B cell (primary cell): ENCODE measurements around the gene CD6. TPM values are rescaled to one million over a fixed set of nuclear protein-coding genes. Genes with fewer than 3 reads are reported as not detected.

ENCODE experiments used
- ATAC-seq: fragments of 200-7000 bp; cut with Tn5 transposase; one replicate; pipeline ENCODE4 v1.10.0; 2021; ENCODE audit warnings: low read depth, mild to moderate bottlenecking, moderate number of reproducible peaks, moderate library complexity
- CTCF ChIA-PET: fragments of 350-600 bp; sonication (Branson Sonifier 250); formaldehyde crosslinking; loops from one replicate; lab custom pipeline; 2021; ENCODE audit warnings: antibody characterized with exemption, inconsistent platforms; lab: Charles Lee
- POLR2A ChIA-PET: fragments of 350-600 bp; sonication (Branson Sonifier 250); formaldehyde crosslinking; loops from one replicate; lab custom pipeline; 2021; ENCODE audit warnings: antibody characterized with exemption; lab: Charles Lee
- DNase-seq: peaks from one replicate; pipeline ENCODE4 v3.0.0; 2013
- H2AFZ ChIP-seq: 2 replicates; pipeline ENCODE4 v1.6.1; 2012; ENCODE audit warnings: mild to moderate bottlenecking, low read depth, low read length; ENCODE audit not compliant: insufficient read depth, poor library complexity, severe bottlenecking
- H3K27ac ChIP-seq, 2 donors: 1 replicate in 1 of 2; 2 replicates in 1 of 2; pipeline ENCODE4 v1.5.1; 2012 to 2013; ENCODE audit warnings: low read length in 2 of 2, mild to moderate bottlenecking in 2 of 2, moderate library complexity in 1 of 2
- H3K27me3 ChIP-seq, 4 experiments: fragments of 200-600 bp in 1 of 4; sonication (generic) in 1 of 4; replicated peaks in 1 of 4; 1 replicate in 2 of 4; 2 replicates in 2 of 4; pipeline versions ENCODE4 v1.6.1 to v1.7.0; 2013 to 2016; ENCODE audit warnings: low read length in 3 of 4, mild to moderate bottlenecking in 2 of 4, mixed read lengths in 1 of 4, moderate library complexity in 1 of 4; ENCODE audit not compliant: insufficient read depth in 4 of 4, control insufficient read depth in 3 of 4; ENCODE audit errors: control extremely low read depth in 1 of 4
- H3K36me3 ChIP-seq, 2 experiments: replicated peaks in 1 of 2; 1 replicate in 1 of 2; 2 replicates in 1 of 2; pipeline versions ENCODE4 v1.6.1 to v1.7.1; 2013; ENCODE audit warnings: low read length in 1 of 2; ENCODE audit not compliant: insufficient read depth in 2 of 2, control insufficient read depth in 1 of 2; ENCODE audit errors: control extremely low read depth in 1 of 2, extremely low read depth in 1 of 2
- H3K4me1 ChIP-seq, 2 donors: fragments of 200-600 bp in 1 of 2; sonication (generic) in 1 of 2; 1 replicate in 1 of 2; 2 replicates in 1 of 2; pipeline versions ENCODE4 v1.5.1 to v1.6.1; 2013 to 2017; ENCODE audit warnings: low read length in 2 of 2; ENCODE audit not compliant: control insufficient read depth in 2 of 2, insufficient read depth in 2 of 2
- H3K4me2 ChIP-seq: replicated peaks from 2 replicates; pipeline ENCODE3; 2012; ENCODE audit warnings: mild to moderate bottlenecking, low read depth, low read length; ENCODE audit not compliant: poor library complexity, severe bottlenecking
- H3K4me3 ChIP-seq, 5 experiments: fragments of 200-600 bp in 1 of 5; sonication (generic) in 1 of 5; 1 replicate in 3 of 5; 2 replicates in 2 of 5; pipeline versions ENCODE4 v1.5.1 to v1.7.0; 2011 to 2016; ENCODE audit warnings: low read length in 4 of 5, mild to moderate bottlenecking in 4 of 5, low read depth in 2 of 5, control low read depth in 1 of 5, moderate library complexity in 1 of 5; ENCODE audit not compliant: insufficient read depth in 1 of 5; ENCODE audit errors: control extremely low read depth in 1 of 5, extremely low read depth in 1 of 5
- H3K79me2 ChIP-seq: fragments of 200-600 bp; sonication (generic); one replicate; pipeline ENCODE4 v1.6.0; 2016; ENCODE audit warnings: low read length; ENCODE audit not compliant: control insufficient read depth, insufficient read depth
- H3K9ac ChIP-seq: fragments of 200-600 bp; sonication (generic); 2 replicates; pipeline ENCODE4 v1.6.1; 2017; ENCODE audit warnings: mild to moderate bottlenecking, low read length, moderate library complexity
- H3K9me3 ChIP-seq, 3 donors: one replicate each; pipeline versions ENCODE4 v1.6.1 to v1.7.1; 2013; ENCODE audit warnings: low read length in 2 of 3; ENCODE audit not compliant: control insufficient read depth in 2 of 3, insufficient read depth in 1 of 3; ENCODE audit errors: control extremely low read depth in 1 of 3
- H4K20me1 ChIP-seq: 2 replicates; pipeline ENCODE4 v1.6.0; 2012; ENCODE audit warnings: mild to moderate bottlenecking, low read length; ENCODE audit not compliant: insufficient read depth, control insufficient read depth, poor library complexity, severe bottlenecking
- H3K27ac Mint-ChIP-seq: one replicate; pipeline ENCODE4 v1.8.0; 2021; ENCODE audit warnings: mixed read lengths
- H3K27me3 Mint-ChIP-seq: one replicate; pipeline ENCODE4 v1.8.0; 2021; ENCODE audit warnings: mixed read lengths
- H3K4me1 Mint-ChIP-seq: one replicate; pipeline ENCODE4 v1.8.0; 2021; ENCODE audit warnings: mixed read lengths
- H3K4me3 Mint-ChIP-seq: one replicate; pipeline ENCODE4 v1.8.0; 2021; ENCODE audit warnings: mixed read lengths
- H3K9me3 Mint-ChIP-seq: one replicate; pipeline ENCODE4 v1.8.0; 2022; ENCODE audit warnings: mixed read lengths; ENCODE audit not compliant: insufficient read depth
- CTCF ChIP-seq: fragments of 200-600 bp; IDR thresholded peaks from one replicate; pipeline ENCODE4 v1.8.0; 2022; ENCODE audit warnings: antibody characterized with exemption, mild to moderate bottlenecking
- EZH2 ChIP-seq: IDR thresholded peaks from 2 replicates; pipeline ENCODE4 v1.6.1; 2012; ENCODE audit warnings: borderline replicate concordance, low read depth, mild to moderate bottlenecking, moderate library complexity, low read length; ENCODE audit not compliant: insufficient read depth, poor library complexity, severe bottlenecking
- WGBS: methylation state at CpG from one replicate; pipeline ENCODE4 v1.1.5; 2013; ENCODE audit warnings: missing lambda C conversion rate; ENCODE audit not compliant: insufficient coverage; 5-methylcytosine and 5-hydroxymethylcytosine counted together
- intact Hi-C: fragments of 100-400 bp; cut with micrococcal nuclease; formaldehyde crosslinking; loops from one replicate; pipeline ENCODE4 v1.10.0; 2022
- polyA plus RNA-seq: library from polyadenylated mRNA; depleted of rRNA; stranded (reverse); fragments of >200 nt; gene quantifications from 2 replicates; pipeline ENCODE4 v1.2.3, GENCODE V29; 2012
- total RNA-seq, 2 donors: library from RNA; stranded (reverse); fragments of 120-200 nt in 1 of 2; gene quantifications; 1 replicate in 1 of 2; 2 replicates in 1 of 2; pipeline versions ENCODE4 v1.2.3 to v1.2.4, GENCODE V29; 2013 to 2022

Gene CD6
- total and polyA plus RNA-seq, 2 donors (not counting 1 experiment from before 2014, with no cell fraction given) = 9.3 to 13.6 TPM

GRCh38 chr11:61034111-61034510 lies 62.6 kb downstream of the CD6 start:
- DNase-seq (no peak), ATAC-seq (no peak)
- Histone ChIP-seq H3K27ac (no peak overlapping the region), H3K4me2 (no peak overlapping the region), H3K27me3 (no peaks in the 10 kb centered on the region), H4K20me1 (no peaks in the 10 kb centered on the region), H3K4me3 (no peak overlapping the region), H3K4me1 (peaks cover 0 to under 1% of the 10 kb centered on the region in 2 donors), H3K9ac (no peak overlapping the region), H3K36me3 (no peaks in the 10 kb centered on the region), H3K79me2 (no peaks in the 10 kb centered on the region), H2AFZ (no peak overlapping the region), H3K9me3 (no peaks in the 10 kb centered on the region)
- Mint-ChIP-seq H3K9me3 (no peaks in the 10 kb centered on the region), H3K27me3 (no peaks in the 10 kb centered on the region), H3K4me1 (peaks cover 3% of the 10 kb centered on the region), H3K27ac (no peak overlapping the region), H3K4me3 (no peak overlapping the region)
- POLR2A ChIA-PET = no interaction called here
- CTCF ChIA-PET = no interaction called here
- TF ChIP-seq EZH2 (no peak), CTCF (no peak)
- 92% methylated on average over 4 of the region's 4 CpGs for WGBS
- intact Hi-C loops = no loop called here

GRCh38 chr11:61034704-61035525 lies 63.4 kb downstream of the CD6 start:
- CTCF ChIA-PET = no interaction called here

More at GRCh38 chr11:61034704-61035525, 63.4 kb downstream of the CD6 start:
- no peaks in the 10 kb centered on the region for H3K27me3 ChIP-seq
- peaks cover 5% of the 10 kb centered on the region for H3K4me1 Mint-ChIP-seq
- no peak overlapping the region for H3K27ac ChIP-seq
- 100% methylated on average over 10 of the region's 15 CpGs for WGBS
- H3K4me2 ChIP-seq = no peak overlapping the region
- no peaks in the 10 kb centered on the region for H3K4me1 ChIP-seq
- DNase-seq (no peak), ATAC-seq (no peak)
- no peak overlapping the region for H3K4me3 ChIP-seq
- no peak overlapping the region for H3K27ac Mint-ChIP-seq
- no peaks in the 10 kb centered on the region for H4K20me1 ChIP-seq
- no peak overlapping the region for H3K9ac ChIP-seq
- H3K27me3 Mint-ChIP-seq = no peaks in the 10 kb centered on the region
- intact Hi-C loops = no loop called here
- H3K4me3 Mint-ChIP-seq = no peak overlapping the region
- no peak overlapping the region for H2AFZ ChIP-seq
- H3K36me3 ChIP-seq = no peaks in the 10 kb centered on the region
- no peaks in the 10 kb centered on the region for H3K79me2 ChIP-seq
- no peaks in the 10 kb centered on the region for H3K9me3 Mint-ChIP-seq
- H3K9me3 ChIP-seq = no peaks in the 10 kb centered on the region
- POLR2A ChIA-PET = no interaction called here
- TF ChIP-seq CTCF (no peak), EZH2 (no peak)
